GM12878 (cell line): ENCODE measurements around the gene GOLT1B. TPM values are rescaled to one million over a fixed set of nuclear protein-coding genes. Genes with fewer than 3 reads are reported as not detected.

Experiments
- ATAC-seq: fragments of 200-7000 bp; cut with Tn5 transposase; 3 replicates; pipeline ENCODE4 v1.9.1; 2020; ENCODE audit warnings: mild to moderate bottlenecking, moderate library complexity
- BruUV-seq: library from RNA; stranded (reverse); fragments of 400-500 nt; replicated peaks from 2 replicates; lab custom pipeline; 2021; lab: Mats Ljungman, UMichigan
- CTCF ChIA-PET: fragments of 300-600 bp; sonication (Branson Sonifier 250); formaldehyde crosslinking; extraction: SDS; loops from one replicate; lab custom pipeline; 2021; ENCODE audit warnings: inconsistent platforms; lab: Yijun Ruan, JAX
- POLR2A ChIA-PET: fragments of 350-600 bp; formaldehyde crosslinking; extraction: SDS; loops from one replicate; lab custom pipeline; 2021; ENCODE audit warnings: inconsistent platforms; lab: Charles Lee
- RAD21 ChIA-PET: fragments of 300-600 bp; sonication (Branson Sonifier 250); formaldehyde crosslinking; loops from one replicate; lab custom pipeline; 2023; ENCODE audit warnings: antibody characterized with exemption; ENCODE audit not compliant: unreplicated experiment; lab: Charles Lee
- SMC1A ChIA-PET: fragments of 300-600 bp; sonication (Branson Sonifier 250); formaldehyde crosslinking; loops from one replicate; lab custom pipeline; 2023; ENCODE audit not compliant: unreplicated experiment, uncharacterized antibody; lab: Charles Lee
- DNase-seq: peaks from one replicate; pipeline ENCODE4 v3.0.0-alpha.2; 2011; ENCODE audit warnings: low read depth, low spot score
- FAIRE-seq: peaks from 3 replicates; lab custom pipeline; 2011; peaks lifted over from hg19 to GRCh38; lab: Jason Lieb, UNC
- H2AFZ ChIP-seq: 2 replicates; pipeline ENCODE4 v1.6.0; 2011; ENCODE audit warnings: low read depth, low read length, control low read depth; ENCODE audit not compliant: control insufficient read depth
- H3K27ac ChIP-seq: 2 replicates; pipeline ENCODE4 v1.5.1; 2011; ENCODE audit warnings: control low read depth; ENCODE audit not compliant: control insufficient read depth, insufficient read depth
- H3K27me3 ChIP-seq, 2 experiments: replicated peaks in 1 of 2; 2 replicates each; pipeline versions ENCODE4 v1.6.0 to v1.6.1; 2011; ENCODE audit warnings: low read length in 1 of 2; ENCODE audit not compliant: control insufficient read depth in 2 of 2, insufficient read depth in 2 of 2
- H3K36me3 ChIP-seq, 2 experiments: 2 replicates each; pipeline ENCODE4 v1.5.1; 2011; ENCODE audit warnings: low read length in 1 of 2; ENCODE audit not compliant: control insufficient read depth in 2 of 2, insufficient read depth in 2 of 2
- H3K4me1 ChIP-seq: 2 replicates; pipeline ENCODE4 v1.6.1; 2011; ENCODE audit warnings: mild to moderate bottlenecking, low read length, moderate library complexity, mixed read lengths; ENCODE audit not compliant: control insufficient read depth, insufficient read depth
- H3K4me2 ChIP-seq: 2 replicates; pipeline ENCODE4 v1.6.0; 2011; ENCODE audit warnings: control low read depth; ENCODE audit not compliant: control insufficient read depth, insufficient read depth
- H3K4me3 ChIP-seq: fragments of 200-600 bp; sonication (generic); 2 replicates; pipeline ENCODE4 v1.5.1; 2016
- H3K79me2 ChIP-seq: 2 replicates; pipeline ENCODE4 v1.6.0; 2011; ENCODE audit warnings: low read length; ENCODE audit not compliant: control insufficient read depth, insufficient read depth
- H3K9ac ChIP-seq: 2 replicates; pipeline ENCODE4 v1.8.0; 2011; ENCODE audit warnings: low read length, control low read depth, mixed read lengths; ENCODE audit not compliant: control insufficient read depth, insufficient read depth
- H3K9me3 ChIP-seq: replicated peaks from 3 replicates; pipeline ENCODE4 v1.5.1; 2011; ENCODE audit warnings: mild to moderate bottlenecking, low read length; ENCODE audit not compliant: control insufficient read depth, insufficient read depth
- H4K20me1 ChIP-seq: 2 replicates; pipeline ENCODE4 v1.6.0; 2011; ENCODE audit not compliant: control insufficient read depth, insufficient read depth
- BACH1 ChIP-seq: fragments of 450-650 bp; IDR thresholded peaks from 2 replicates; pipeline ENCODE4 v1.6.1; 2017; ENCODE audit warnings: mild to moderate bottlenecking, borderline replicate concordance
- BHLHE40 ChIP-seq, 2 experiments: fragments of 450-650 bp in 1 of 2; IDR thresholded peaks; 2 replicates each; pipeline ENCODE4 v1.6.1; 2011 to 2017; ENCODE audit warnings: low read depth in 2 of 2, borderline replicate concordance in 1 of 2, improper control_type of control experiment in 1 of 2, low read length in 1 of 2, mild to moderate bottlenecking in 1 of 2
- CEBPZ ChIP-seq: fragments of 150-350 bp; IDR thresholded peaks from 2 replicates; pipeline ENCODE4 v1.6.1; 2016; ENCODE audit warnings: low read depth, low read length
- GABPA ChIP-seq: IDR thresholded peaks from 2 replicates; pipeline ENCODE4 v1.6.1; 2014; ENCODE audit warnings: antibody characterized with exemption, low read depth, mild to moderate bottlenecking, inconsistent platforms
- MYC ChIP-seq: IDR thresholded peaks from 2 replicates; pipeline ENCODE4 v1.6.1; 2011; ENCODE audit warnings: mild to moderate bottlenecking, low read length, moderate library complexity, inconsistent platforms; ENCODE audit not compliant: insufficient read depth, insufficient replicate concordance, insufficient read length, severe bottlenecking
- RAD21 ChIP-seq: IDR thresholded peaks from 2 replicates; pipeline ENCODE4 v1.6.1; 2011; ENCODE audit warnings: mild to moderate bottlenecking, low read depth, low read length, moderate library complexity; ENCODE audit not compliant: insufficient read depth
- RCOR1 ChIP-seq: conservative IDR thresholded peaks from 2 replicates; pipeline ENCODE4 v1.6.1; 2012; ENCODE audit warnings: low read depth, low read length, improper control_type of control experiment
- RFX5 ChIP-seq: IDR thresholded peaks from 2 replicates; pipeline ENCODE4 v1.6.1; 2011; ENCODE audit warnings: low read depth, low read length, improper control_type of control experiment
- SMAD5 ChIP-seq: IDR thresholded peaks from 2 replicates; pipeline ENCODE4 v1.6.1; 2016; ENCODE audit warnings: antibody characterized with exemption, low read depth
- SMC3 ChIP-seq: IDR thresholded peaks from 2 replicates; pipeline ENCODE4 v1.6.1; 2011; ENCODE audit warnings: low read length, improper control_type of control experiment, borderline replicate concordance
- SREBF1 ChIP-seq: IDR thresholded peaks from 2 replicates; pipeline ENCODE4 v1.6.1; 2012; ENCODE audit warnings: mild to moderate bottlenecking, low read length
- SUZ12 ChIP-seq: fragments of 200-600 bp; sonication (generic); IDR thresholded peaks from one replicate; pipeline ENCODE4 v1.6.1; 2018; ENCODE audit warnings: antibody characterized with exemption, mild to moderate bottlenecking; ENCODE audit not compliant: unreplicated experiment
- TAF1 ChIP-seq: IDR thresholded peaks from 2 replicates; pipeline ENCODE4 v1.6.1; 2011; ENCODE audit warnings: mild to moderate bottlenecking, low read depth, low read length, borderline replicate concordance
- TBL1XR1 ChIP-seq: IDR thresholded peaks from 2 replicates; pipeline ENCODE4 v1.6.1; 2012; ENCODE audit warnings: low read depth, low read length, improper control_type of control experiment
- USF1 ChIP-seq: IDR thresholded peaks from 2 replicates; pipeline ENCODE4 v1.6.1; 2011; ENCODE audit warnings: borderline replicate concordance, low read depth, mild to moderate bottlenecking, moderate library complexity, mixed read lengths, low read length; ENCODE audit not compliant: insufficient read depth; ENCODE audit errors: extremely low read length
- WGBS: methylation state at CpG from one replicate; pipeline ENCODE4 v1.1.6; 2016; ENCODE audit warnings: low lambda C conversion rate; ENCODE audit not compliant: insufficient replicate concordance, insufficient coverage; ENCODE audit errors: missing lambda C conversion rate; 5-methylcytosine and 5-hydroxymethylcytosine counted together
- in situ Hi-C: fragments of 300-500 bp; cut with MboI; formaldehyde crosslinking; loops from 9 replicates; pipeline ENCODE4 v1.14.3; 2018; ENCODE audit warnings: mixed read lengths
- intact Hi-C: fragments of 100-400 bp; cut with micrococcal nuclease; formaldehyde crosslinking; loops from one replicate; pipeline ENCODE4 v1.14.2; 2022; ENCODE audit not compliant: unreplicated experiment
- polyA plus RNA-seq, 11 experiments: library from polyadenylated mRNA; depleted of rRNA in 4 of 11; unstranded in 6 of 11; stranded (reverse) in 5 of 11; fragments of >200 nt; fragmentation: Nextera tagmentation in 4 of 11; fragmentation: Illumina TruSeq in 1 of 11; extraction: Ambion mirVana in 4 of 11; extraction: Trizol in 1 of 11; gene quantifications; 1 replicate in 1 of 11; 2 replicates in 10 of 11; pipeline versions ENCODE4 v1.2.1 to v1.2.3, GENCODE V29; 2011 to 2016; ENCODE audit warnings: inconsistent platforms in 2 of 11, missing spikeins in 2 of 11, low read depth in 1 of 11
- total RNA-seq, 4 experiments: library from RNA; depleted of rRNA in 3 of 4; stranded (reverse); fragments of >200 nt in 3 of 4; fragmentation: Illumina TruSeq in 1 of 4; extraction: Trizol in 1 of 4; gene quantifications; 2 replicates each; pipeline versions ENCODE4 v1.2.1 to v1.2.3, GENCODE V29; 2013 to 2021

The GOLT1B gene
- total and polyA plus RNA-seq, 10 of the 15 experiments (the other 5 are each of a cell fraction or from before 2014, with no cell fraction given) = 18.3 to 77.4 (median 32.9) TPM

GRCh38 chr12:21521541-21521940 lies 20.0 kb downstream of the GOLT1B start:
- Histone ChIP-seq H2AFZ (no peak overlapping the region), H3K4me1 (no peaks in the 10 kb centered on the region), H3K9ac (no peak overlapping the region), H3K79me2 (no peaks in the 10 kb centered on the region), H3K36me3 (peaks cover 0 to 5% of the 10 kb centered on the region in 2 experiments; a peak in 1 of 4 replicates), H3K4me2 (no peak overlapping the region), H3K9me3 (no peaks in the 10 kb centered on the region), H3K27me3 (no peaks in the 10 kb centered on the region), H3K27ac (no peak overlapping the region), H4K20me1 (no peaks in the 10 kb centered on the region), H3K4me3 (no peak overlapping the region)
- DNase-seq (no peak), ATAC-seq (no peak), FAIRE-seq (no peak)
- intact Hi-C loops = no loop called here
- ChIA-PET RAD21 (no interaction called here), SMC1A (no interaction called here), CTCF (interaction anchor here (1.1 kb wide), 1 partner anchor 204 kb away, joined by 3 read pairs; no protein-coding TSS in a partner anchor), POLR2A (no interaction called here)
- in situ Hi-C loops = no loop called here
- WGBS = 34% methylated on average over 1 of the region's 1 CpG
- TF ChIP-seq SMC3 (no peak), MYC (no peak), SREBF1 (no peak)
- BruUV-seq = no TSS peak

- Histone ChIP-seq H3K27me3 (peaks cover 0 to 8% of the 10 kb centered on the region in 2 experiments; a peak in 3 of 4 replicates), H3K4me2 (no peak overlapping the region), H4K20me1 (no peaks in the 10 kb centered on the region), H3K9ac (no peak overlapping the region), H3K4me1 (no peaks in the 10 kb centered on the region), H3K79me2 (no peaks in the 10 kb centered on the region), H3K27ac (no peak overlapping the region), H3K4me3 (no peak overlapping the region), H3K36me3 (no peaks in the 10 kb centered on the region), H3K9me3 (no peaks in the 10 kb centered on the region; the same call in 2 of the 3 replicates), H2AFZ (no peak overlapping the region)
- POLR2A ChIA-PET = no interaction called here
- FAIRE-seq (no peak), DNase-seq (no peak), ATAC-seq (no peak)
- in situ Hi-C loops (no loop called here), intact Hi-C loops (no loop called here)
- RAD21 ChIA-PET = no interaction called here
- BruUV-seq = no TSS peak
- SMC1A ChIA-PET = no interaction called here
- CTCF ChIA-PET = no interaction called here
- TF ChIP-seq USF1 (no peak), CEBPZ (no peak), RFX5 (no peak), BHLHE40 (IDR thresholded peaks at IDR 0.05; ENCODE audit: borderline replicate concordance in 1 of 2, low read depth in 2 of 2, low read length in 1 of 2) (no peak), BACH1 (no peak), RCOR1 (no peak), GABPA (no peak), TAF1 (no peak), RAD21 (no peak), TBL1XR1 (no peak), SMAD5 (no peak), SUZ12 (no peak)
Measured at GRCh38 chr12:21523148-21523547, 21.6 kb downstream of the GOLT1B start.
